KOPT-K1 (cell line): ENCODE results near the gene GARIN3.

Experiments used
- H3K27ac ChIP-seq: fragments of 200-600 bp; sonication (generic); 2 replicates; pipeline ENCODE4 v1.5.1; 2016; ENCODE audit warnings: antibody characterized with exemption, mild to moderate bottlenecking, low read depth, low read length; ENCODE audit not compliant: poor library complexity, severe bottlenecking
- H3K36me3 ChIP-seq: fragments of 200-600 bp; sonication (generic); 2 replicates; pipeline ENCODE4 v1.5.1; 2017; ENCODE audit warnings: antibody characterized with exemption, mild to moderate bottlenecking, low read length, moderate library complexity; ENCODE audit not compliant: insufficient read depth
- H3K9me3 ChIP-seq: fragments of 200-600 bp; sonication (generic); 2 replicates; pipeline ENCODE4 v1.5.1; 2017; ENCODE audit warnings: antibody characterized with exemption, low read length, mild to moderate bottlenecking; ENCODE audit not compliant: insufficient read depth, poor library complexity, severe bottlenecking

Gene GARIN3

GRCh38 chr5:157167214-157167621, 1.2 kb upstream of the GARIN3 start:
- H3K36me3 ChIP-seq = no peaks in the 10 kb centered on the region
- peaks cover 12% of the 10 kb centered on the region for H3K9me3 ChIP-seq
- peak overlapping the region; percentile 10 for H3K27ac ChIP-seq

DNA sequence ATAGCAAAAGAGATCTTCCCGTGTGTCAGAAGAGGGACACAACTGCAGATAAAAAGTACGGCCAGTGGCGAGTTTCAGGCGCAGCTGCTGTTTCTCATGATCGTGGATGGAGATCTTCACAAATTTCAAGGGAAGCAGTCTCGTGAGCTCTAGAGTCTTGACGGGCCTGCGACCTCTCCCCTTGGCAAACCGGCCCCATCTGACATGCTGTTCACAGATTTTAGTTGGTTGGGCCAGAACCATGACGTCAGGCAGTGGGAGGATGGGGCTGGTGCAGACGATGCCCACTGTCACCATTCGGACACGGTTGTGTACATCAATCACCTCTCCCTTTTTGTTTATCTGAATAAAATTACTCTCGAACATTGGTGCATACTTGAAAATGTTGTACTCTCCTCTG, 396 bp downstream of the GARIN3 start:
- Histone ChIP-seq H3K27ac (no peak overlapping the region), H3K9me3 (peaks cover 8% of the 10 kb centered on the region), H3K36me3 (no peaks in the 10 kb centered on the region)

DNA sequence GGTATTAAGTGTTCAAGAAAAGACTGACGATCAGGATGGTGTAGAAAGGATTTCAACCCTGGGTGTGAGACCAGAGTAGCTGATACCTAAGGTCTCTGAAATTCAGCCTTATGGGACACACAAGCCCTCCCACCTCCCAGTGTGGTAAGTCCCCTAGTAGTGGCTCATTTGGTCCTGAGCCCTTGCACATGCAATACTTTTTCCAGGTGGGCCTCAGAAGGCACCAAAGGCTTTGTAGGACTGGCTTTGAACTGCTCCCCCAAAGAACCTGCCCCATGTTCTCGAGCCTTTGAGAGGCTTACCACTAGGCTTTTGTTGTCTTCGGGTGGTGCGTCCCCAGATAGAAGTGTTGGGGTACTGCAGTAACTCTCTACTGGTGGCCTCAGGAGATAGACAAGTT, 803 bp downstream of the GARIN3 start:
- Histone ChIP-seq H3K9me3 (peaks cover 4% of the 10 kb centered on the region), H3K36me3 (no peaks in the 10 kb centered on the region), H3K27ac (no peak overlapping the region)

DNA sequence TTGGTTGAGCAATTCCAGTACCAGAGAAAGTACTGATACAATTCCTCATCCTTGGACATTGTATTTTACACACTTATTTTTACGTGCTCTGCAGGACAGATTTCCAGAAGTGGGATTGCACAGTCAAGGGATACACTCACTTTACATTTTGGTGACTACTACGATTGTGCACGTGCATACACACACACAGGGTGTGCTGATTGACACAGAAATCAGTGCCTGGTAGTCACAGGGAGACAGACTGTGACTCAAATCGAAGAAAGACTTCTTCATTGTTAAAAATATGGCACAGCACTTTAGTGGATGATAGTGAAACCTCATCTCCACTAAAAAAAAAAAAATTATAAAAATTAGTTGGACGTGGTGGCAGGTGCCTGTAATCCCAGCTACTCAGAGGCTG, 1.5 kb downstream of the GARIN3 start:
- H3K27ac ChIP-seq = no peak overlapping the region
- no peaks in the 10 kb centered on the region for H3K36me3 ChIP-seq
- H3K9me3 ChIP-seq = no peaks in the 10 kb centered on the region

DNA sequence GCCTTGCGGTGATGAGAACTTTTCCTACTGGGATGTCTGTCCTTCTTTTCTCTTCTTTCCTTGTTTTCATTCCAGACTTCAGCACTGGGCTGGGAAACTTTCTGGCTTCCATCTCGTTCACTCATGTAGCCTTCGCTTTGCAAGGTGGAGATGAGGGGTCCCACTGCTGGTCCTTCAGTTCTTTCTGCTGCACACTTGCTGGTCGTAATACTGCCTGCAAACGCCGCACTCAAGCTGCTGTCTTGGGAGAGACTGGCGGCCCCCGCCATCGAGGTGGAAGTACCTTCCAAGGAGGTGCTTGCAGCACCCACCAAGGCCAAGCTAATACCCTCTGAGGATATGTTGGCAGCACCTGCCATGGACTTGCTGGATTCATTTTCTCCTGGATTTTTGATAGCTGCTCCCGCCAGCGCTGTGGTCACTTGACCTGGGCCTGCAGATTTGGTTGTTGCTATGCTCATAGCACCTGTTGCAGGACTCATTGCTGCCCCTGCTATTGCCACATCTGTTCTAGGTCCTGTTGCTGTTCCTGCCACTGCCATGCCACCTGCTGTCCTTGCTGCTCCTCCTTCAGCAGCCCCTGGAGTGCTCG, 3.0 kb downstream of the GARIN3 start:
- Histone ChIP-seq H3K9me3 (no peaks in the 10 kb centered on the region), H3K36me3 (no peaks in the 10 kb centered on the region), H3K27ac (no peak overlapping the region)

- Histone ChIP-seq H3K9me3 (no peaks in the 10 kb centered on the region), H3K36me3 (no peaks in the 10 kb centered on the region), H3K27ac (no peak overlapping the region)
Observed at GRCh38 chr5:157161996-157162395, 4.1 kb downstream of the GARIN3 start.

DNA sequence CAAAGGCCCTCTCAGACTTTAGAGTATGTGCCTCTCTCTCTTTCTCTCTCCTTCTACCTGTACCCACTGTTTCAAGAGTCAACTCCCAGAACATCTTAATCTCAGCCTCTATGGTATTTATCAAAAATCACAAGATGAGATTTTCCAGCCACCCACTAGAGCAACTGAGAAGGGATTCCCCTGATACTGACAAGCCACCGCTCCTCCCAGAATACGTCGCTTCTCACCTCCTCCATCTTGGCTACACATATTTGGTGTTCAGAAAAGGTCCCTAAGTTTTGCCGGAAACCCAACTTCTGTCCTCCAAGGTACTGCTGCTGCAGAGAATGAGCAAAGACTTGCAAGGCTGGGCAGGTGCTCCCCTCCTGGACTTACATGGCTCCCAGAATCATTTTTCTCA, 6.1 kb downstream of the GARIN3 start:
- H3K27ac ChIP-seq = peak overlapping the region; percentile 11

DNA sequence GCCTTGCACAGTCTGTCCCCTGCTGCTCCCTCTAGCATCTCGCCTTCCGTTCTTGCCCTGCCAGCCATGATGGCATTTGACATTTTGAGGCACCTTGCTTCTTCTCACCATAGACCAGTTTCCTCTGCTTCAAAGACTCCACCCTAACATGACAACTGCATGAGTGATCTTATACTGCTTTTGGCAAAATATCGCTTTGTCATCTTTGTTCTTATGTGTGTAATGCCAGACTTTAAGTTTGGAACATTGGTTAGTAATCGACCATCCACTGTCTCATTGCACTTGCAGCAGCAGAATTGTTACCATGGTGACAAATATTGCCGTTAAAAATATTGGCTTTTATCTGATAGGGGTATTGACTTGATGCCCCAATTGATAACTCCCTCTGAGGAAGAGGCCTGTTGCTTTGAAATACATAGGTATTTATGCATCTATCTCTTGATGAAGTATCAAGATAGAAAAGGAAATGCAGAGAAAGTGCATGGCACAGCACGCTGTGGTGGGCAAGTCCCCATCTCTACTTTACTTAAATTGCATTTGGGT, 6.8 kb downstream of the GARIN3 start:
- H3K9me3 ChIP-seq = no peaks in the 10 kb centered on the region
- no peaks in the 10 kb centered on the region for H3K36me3 ChIP-seq
- peak overlapping the region; percentile 11 for H3K27ac ChIP-seq

More for the DNA sequence above, 6.1 kb downstream of the GARIN3 start:
- Histone ChIP-seq H3K36me3 (no peaks in the 10 kb centered on the region), H3K9me3 (no peaks in the 10 kb centered on the region)

GRCh38 chr5:157157293-157157891, 8.7 kb downstream of the GARIN3 start:
- no peaks in the 10 kb centered on the region for H3K9me3 ChIP-seq
- H3K36me3 ChIP-seq = no peaks in the 10 kb centered on the region

GRCh38 chr5:157155297-157155696, 10.8 kb downstream of the GARIN3 start:
- no peaks in the 10 kb centered on the region for H3K9me3 ChIP-seq

More at GRCh38 chr5:157157293-157157891, 8.7 kb downstream of the GARIN3 start:
- no peak overlapping the region for H3K27ac ChIP-seq

GRCh38 chr5:157150995-157151394, 15.1 kb downstream of the GARIN3 start:
- no peak overlapping the region for H3K27ac ChIP-seq
- H3K9me3 ChIP-seq = no peaks in the 10 kb centered on the region
- H3K36me3 ChIP-seq = no peaks in the 10 kb centered on the region

More at GRCh38 chr5:157155297-157155696, 10.8 kb downstream of the GARIN3 start:
- peak overlapping the region; percentile 61 for H3K27ac ChIP-seq
- H3K36me3 ChIP-seq = no peaks in the 10 kb centered on the region

- Histone ChIP-seq H3K27ac (peak overlapping the region; percentile 49), H3K36me3 (no peaks in the 10 kb centered on the region), H3K9me3 (no peaks in the 10 kb centered on the region)
Observed at GRCh38 chr5:157148734-157149615, 17.1 kb downstream of the GARIN3 start.

GRCh38 chr5:157143127-157143971, 22.7 kb downstream of the GARIN3 start:
- peak overlapping the region; percentile 96 for H3K27ac ChIP-seq
- H3K36me3 ChIP-seq = peaks cover 15% of the 10 kb centered on the region
- H3K9me3 ChIP-seq = no peaks in the 10 kb centered on the region

GRCh38 chr5:157142317-157143126, 23.5 kb downstream of the GARIN3 start, which contains the start of gene MED7:
Gene MED7 (minus strand): TSS chr5:157142865. CDS start chr5:157139431, 3,434 bp downstream.
- H3K36me3 ChIP-seq = peaks cover 24% of the 10 kb centered on the region
- H3K9me3 ChIP-seq = no peaks in the 10 kb centered on the region
- peak within 1 kb of the TSS; percentile 96 for H3K27ac ChIP-seq
